ENCODE results near the gene FBXL16.
"Not testable (repeated sequence)": the region's sequence is repeated elsewhere in the genome, so short reads cannot be mapped to it uniquely, and the experiment has no call there.

Gene FBXL16

DNA sequence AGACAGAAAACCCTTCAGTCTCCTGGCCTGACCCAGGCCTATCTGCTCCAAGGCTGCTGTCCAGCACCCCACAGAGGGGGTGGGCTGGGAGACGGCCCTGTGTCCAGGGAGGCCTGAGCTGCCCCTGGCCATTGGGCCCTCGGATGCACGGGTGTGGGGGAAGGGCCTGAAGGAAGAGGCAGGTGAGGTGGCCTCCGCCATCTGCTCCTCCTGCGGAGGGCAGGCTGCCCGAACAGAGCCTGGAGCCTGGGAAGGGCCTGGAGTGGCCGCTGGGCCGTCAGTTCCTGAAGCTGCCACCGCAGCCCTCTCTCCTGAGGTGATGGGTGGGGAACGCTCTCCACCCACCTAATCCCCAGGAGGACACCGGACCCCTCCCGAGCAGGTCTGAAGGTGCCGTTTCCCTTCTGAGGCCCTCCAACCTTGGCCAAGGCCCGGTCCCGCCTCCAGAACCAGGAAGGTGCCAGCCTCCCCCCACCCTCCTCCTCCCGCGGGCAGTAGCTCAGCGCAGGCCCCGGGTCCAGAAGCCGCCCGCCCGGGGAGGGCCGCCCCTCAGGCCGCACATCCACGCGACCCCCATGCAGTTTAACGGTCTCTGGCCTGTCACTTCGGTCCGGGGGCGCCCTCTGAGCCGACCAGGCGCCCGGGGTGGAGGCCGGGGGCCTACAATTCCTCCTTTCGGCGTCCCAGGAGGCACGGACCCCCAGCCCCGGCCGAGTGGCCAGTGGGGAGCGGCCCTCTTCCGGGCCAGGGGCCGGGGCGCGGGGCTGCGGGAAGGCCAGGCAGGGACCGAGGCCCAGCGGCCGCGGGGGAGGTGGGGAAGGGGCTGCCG lies 835 bp downstream of the FBXL16 start:
- H3K4me3 ChIP-seq (ENCODE audit: low read length): no peak overlapping the region
- no peak for TF ChIP-seq ZNF274 (IDR thresholded peaks at IDR 0.05; ENCODE audit: low read depth, low read length)

DNA sequence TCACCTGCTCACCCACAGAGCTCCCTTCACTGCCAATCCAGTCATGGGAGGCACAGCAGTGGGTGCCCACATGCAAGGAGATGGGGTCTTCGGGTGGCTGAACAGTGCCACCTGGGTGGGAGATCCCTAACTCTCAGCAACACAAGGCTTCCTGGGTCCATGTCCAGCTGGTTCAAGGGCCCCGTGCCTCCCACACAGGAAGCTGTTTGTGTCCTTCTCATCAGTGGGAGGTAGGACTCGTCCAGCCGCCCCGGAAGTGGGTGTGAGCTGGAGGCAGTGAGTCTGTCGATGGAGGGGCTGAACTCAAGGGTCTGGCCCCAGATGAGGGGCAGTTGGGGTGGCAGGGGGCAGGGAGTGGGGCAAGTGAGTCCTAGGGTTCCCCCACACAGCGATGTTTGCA lies 1.6 kb downstream of the FBXL16 start:
- TF ChIP-seq ZNF274 (IDR thresholded peaks at IDR 0.05; ENCODE audit: low read depth, low read length): no peak

GRCh38 chr16:703406-703805 lies 2.2 kb downstream of the FBXL16 start:
- TF ChIP-seq ZNF274 (IDR thresholded peaks at IDR 0.05; ENCODE audit: low read depth, low read length): no peak
- H3K4me3 ChIP-seq (ENCODE audit: low read length): no peak overlapping the region

More for the DNA sequence above, 1.6 kb downstream of the FBXL16 start:
- H3K4me3 ChIP-seq (ENCODE audit: low read length): no peak overlapping the region

DNA sequence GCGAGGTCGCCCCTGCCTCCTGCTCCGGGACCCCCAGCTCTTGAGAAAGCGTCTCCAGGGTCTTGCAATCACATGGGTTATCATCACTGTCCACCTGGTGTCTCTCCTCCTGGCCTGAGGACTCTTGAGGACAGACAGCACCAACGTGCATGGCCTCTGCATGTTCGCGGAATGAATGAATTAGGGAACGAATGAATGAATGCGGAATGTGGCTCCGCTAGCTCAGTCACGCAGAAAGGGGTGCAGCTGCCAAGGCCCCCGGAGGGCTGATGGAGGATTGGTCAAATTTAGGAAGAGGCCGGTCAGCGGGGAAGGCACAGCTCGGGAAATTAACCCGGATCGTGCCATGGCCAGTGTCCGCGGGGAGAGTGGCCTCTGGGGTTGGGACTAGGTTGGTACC lies 3.3 kb downstream of the FBXL16 start:
- no peak for TF ChIP-seq ZNF274 (IDR thresholded peaks at IDR 0.05; ENCODE audit: low read depth, low read length)
- H3K4me3 ChIP-seq (ENCODE audit: low read length): no peak overlapping the region

GRCh38 chr16:700684-701584 lies 4.7 kb downstream of the FBXL16 start:
- no peak overlapping the region for H3K4me3 ChIP-seq (ENCODE audit: low read length)
- no peak for TF ChIP-seq ZNF274 (IDR thresholded peaks at IDR 0.05; ENCODE audit: low read depth, low read length)

DNA sequence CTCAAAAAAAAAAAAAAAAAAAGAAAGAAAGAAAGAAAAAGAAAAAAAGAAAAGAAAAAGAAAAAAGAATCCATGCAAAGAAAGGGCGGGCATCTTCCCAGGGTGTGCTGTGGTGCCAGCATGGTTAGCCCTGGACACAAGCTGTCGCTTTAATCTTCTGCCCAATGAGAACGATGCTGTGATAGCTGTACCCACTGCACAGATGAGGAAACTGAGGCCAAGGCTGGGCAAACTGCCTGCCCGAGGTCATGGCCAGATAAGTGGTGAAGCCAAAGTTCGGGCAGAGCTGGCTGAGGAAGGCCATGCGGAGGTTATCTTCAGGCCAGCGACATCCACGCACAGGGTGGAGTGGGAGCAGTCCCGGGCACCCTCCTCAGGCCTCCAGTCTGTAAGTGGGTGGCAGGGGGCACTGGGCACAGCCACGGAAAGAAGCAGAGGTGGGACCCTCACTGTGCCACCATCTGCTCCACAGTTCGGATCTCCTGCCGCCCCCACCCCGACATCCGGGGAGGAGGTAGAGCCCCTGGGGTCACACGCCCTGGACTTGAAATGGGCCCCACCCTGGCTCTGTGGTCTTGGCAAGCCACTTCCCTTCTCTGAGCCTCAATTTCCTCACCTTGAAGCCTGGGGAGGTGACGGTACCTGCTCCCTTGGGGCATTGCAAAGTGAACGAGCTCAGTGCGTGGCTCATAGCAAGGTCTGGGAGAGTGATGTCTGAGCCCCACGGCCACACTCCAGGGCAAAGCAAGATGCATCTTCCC lies 6.5 kb downstream of the FBXL16 start:
- no peak for TF ChIP-seq ZNF274 (IDR thresholded peaks at IDR 0.05; ENCODE audit: low read depth, low read length)
- no peak overlapping the region for H3K4me3 ChIP-seq (ENCODE audit: low read length)

DNA sequence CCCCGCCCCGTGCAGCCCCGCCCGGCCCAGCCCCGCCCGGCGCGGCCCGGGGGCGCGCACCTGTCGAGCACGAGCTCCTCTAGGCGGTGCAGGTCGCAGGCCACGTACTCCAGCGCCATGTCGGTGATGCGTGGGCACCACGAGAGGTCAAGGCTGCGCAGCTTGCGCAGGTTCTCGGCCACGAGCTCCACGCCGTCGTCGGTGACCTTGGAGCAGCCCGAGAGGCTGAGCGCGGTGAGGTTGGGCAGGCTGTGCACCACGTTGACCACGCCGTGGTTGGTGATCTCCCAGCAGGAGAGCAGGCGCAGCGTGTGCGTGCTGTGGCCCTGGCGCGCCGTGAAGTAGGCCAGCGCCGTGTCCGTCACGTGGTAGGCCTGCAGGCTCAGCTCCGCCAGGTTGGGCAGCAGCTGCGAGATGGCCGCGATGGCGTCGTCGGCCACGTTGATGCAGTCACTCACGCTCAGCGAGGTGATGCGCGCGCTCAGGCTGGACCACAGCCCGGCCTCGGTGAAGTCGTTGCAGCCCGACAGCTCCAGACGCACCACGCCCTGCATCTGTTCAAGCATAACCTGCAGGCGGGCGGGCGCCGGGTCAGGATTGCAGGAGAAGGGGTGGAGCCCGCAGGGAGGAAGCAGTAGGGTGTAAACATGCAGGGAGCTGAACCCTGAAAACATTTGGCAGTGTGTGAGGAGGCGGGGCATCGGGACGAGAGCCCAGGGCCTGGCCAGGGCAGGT lies 10.1 kb downstream of the FBXL16 start:
- H3K4me3 ChIP-seq (ENCODE audit: low read length): no peak overlapping the region; the same call in 1 of the 2 replicates
- TF ChIP-seq ZNF274 (IDR thresholded peaks at IDR 0.05; ENCODE audit: low read depth, low read length): no peak

DNA sequence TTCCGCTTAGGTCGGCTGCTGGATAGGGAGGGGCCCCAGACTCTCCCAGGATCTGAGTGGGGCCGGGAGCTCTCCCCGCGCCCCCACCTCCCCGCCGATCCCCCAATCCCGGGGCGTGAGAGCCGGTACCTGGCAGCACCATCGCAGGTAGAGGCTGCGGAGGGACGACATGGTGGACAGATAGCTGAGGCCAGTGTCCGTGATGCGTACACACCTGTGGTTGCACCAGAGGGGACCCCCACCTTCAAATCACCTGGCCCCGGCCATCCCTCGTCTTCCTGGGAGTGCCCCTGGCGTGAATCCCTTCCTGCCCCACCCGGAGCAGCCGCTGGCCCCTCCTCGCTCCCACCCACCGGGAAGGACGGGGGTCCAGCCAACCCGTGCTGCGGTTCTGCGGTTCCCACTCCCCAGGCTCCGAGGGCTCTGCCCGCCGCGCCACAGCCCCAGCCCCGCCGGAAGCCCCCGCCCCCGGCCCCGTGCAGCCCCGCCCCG lies 10.7 kb downstream of the FBXL16 start:
- H3K4me3 ChIP-seq (ENCODE audit: low read length): no peak overlapping the region
- TF ChIP-seq ZNF274 (IDR thresholded peaks at IDR 0.05; ENCODE audit: low read depth, low read length): no peak

GRCh38 chr16:694187-694862 lies 11.3 kb downstream of the FBXL16 start:
- no peak for TF ChIP-seq ZNF274 (IDR thresholded peaks at IDR 0.05; ENCODE audit: low read depth, low read length)
- H3K4me3 ChIP-seq (ENCODE audit: low read length): no peak overlapping the region

DNA sequence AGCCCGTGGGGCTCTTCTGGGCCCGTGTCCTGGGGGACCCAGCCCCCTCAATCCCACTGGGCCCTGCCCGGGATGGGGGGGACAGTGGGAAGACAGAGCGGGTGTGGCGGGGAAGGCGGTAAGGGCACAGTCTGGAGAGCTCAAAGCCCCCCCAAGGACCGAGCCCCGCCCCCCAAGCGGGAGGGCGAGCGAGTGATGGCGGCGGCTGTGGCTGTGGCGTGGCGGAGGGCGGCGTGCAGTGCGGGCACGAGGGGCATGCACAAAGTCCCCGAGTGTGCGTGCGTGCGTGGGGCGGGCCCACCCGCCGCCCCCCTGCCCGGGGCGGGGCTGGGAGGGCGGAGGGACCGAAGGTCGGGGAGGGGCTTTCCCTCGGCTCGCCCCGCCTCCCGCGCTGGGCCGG lies 11.8 kb downstream of the FBXL16 start:
- H3K4me3 ChIP-seq (ENCODE audit: low read length): no peak overlapping the region
- no peak for TF ChIP-seq ZNF274 (IDR thresholded peaks at IDR 0.05; ENCODE audit: low read depth, low read length)

GRCh38 chr16:693364-693763 lies 12.2 kb downstream of the FBXL16 start:
- no peak for TF ChIP-seq ZNF274 (IDR thresholded peaks at IDR 0.05; ENCODE audit: low read depth, low read length)
- no peak overlapping the region for H3K4me3 ChIP-seq (ENCODE audit: low read length)

DNA sequence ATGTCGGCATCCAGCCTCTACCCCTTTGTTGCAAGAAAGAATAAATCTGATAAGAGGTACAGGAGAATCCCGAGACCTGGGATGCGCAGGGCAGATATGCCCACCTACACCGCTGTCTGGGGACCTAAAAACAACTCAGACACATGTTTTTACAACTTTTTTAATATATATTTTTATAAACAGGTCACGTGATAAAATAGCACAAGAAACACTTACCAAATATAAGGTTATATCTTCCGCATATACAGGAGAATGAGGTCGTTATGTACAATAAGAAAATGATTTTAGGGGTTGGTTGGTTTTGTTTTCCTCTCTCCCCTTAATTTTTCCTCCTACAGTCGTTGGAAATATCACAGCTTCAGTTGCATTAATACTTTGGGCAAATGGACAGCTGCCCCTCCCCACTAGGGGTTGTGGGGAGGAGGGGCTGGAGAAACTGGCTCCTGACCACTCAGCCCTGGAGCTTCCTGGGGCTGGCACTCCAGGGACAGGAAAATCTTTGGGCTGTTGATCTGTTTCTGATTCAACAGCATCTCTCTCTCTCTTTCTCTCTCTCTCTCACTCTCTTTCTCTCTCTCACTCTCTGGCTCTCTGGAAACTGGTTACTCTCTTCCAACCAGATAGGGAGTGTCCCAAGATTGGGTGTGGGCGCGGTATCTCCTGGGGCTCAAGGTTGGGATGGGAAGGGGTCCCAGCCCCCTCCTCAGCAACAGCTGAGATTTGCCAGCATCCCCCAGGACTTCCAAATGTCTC lies 13.1 kb downstream of the FBXL16 start:
- TF ChIP-seq ZNF274 (IDR thresholded peaks at IDR 0.05; ENCODE audit: low read depth, low read length): no peak
- no peak overlapping the region for H3K4me3 ChIP-seq (ENCODE audit: low read length)

GRCh38 chr16:691242-691641 lies 14.4 kb downstream of the FBXL16 start:
- H3K4me3 ChIP-seq (ENCODE audit: low read length): not testable (repeated sequence)
